ENCODE measurements around the gene CYP24A1.

GRCh38 chr20:54223285-54223684 lies 49.5 kb upstream of the CYP24A1 start:
- TF ChIP-seq CTCF (IDR thresholded peaks at IDR 0.05) (no peak), POLR2A (IDR thresholded peaks at IDR 0.05) (no peak)

All from esophagus squamous epithelium (tissue), 4 donors.